HCT116 (cell line): Measurements from ENCODE around the gene KSR2. TPM values are rescaled to one million over a fixed set of nuclear protein-coding genes. Genes with fewer than 3 reads are reported as not detected.

ENCODE experiments used
- ATAC-seq: fragments of 200-7000 bp; cut with Tn5 transposase; 2 replicates; pipeline ENCODE4 v1.9.1; 2020; ENCODE audit warnings: mild to moderate bottlenecking, moderate library complexity
- BruUV-seq: library from RNA; stranded (reverse); fragments of 400-500 nt; replicated peaks from 2 replicates; lab custom pipeline; 2021; lab: Mats Ljungman, UMichigan
- CTCF ChIA-PET: fragments of 300-600 bp; sonication (Branson Sonifier 250); formaldehyde crosslinking; loops from one replicate; lab custom pipeline; 2021; ENCODE audit warnings: antibody characterized with exemption; lab: Charles Lee
- POLR2A ChIA-PET: fragments of 300-600, 350-600 bp; sonication (Branson Sonifier 250); formaldehyde crosslinking; loops from one replicate; lab custom pipeline; 2021; ENCODE audit warnings: antibody characterized with exemption; lab: Charles Lee
- RAD21 ChIA-PET, 2 experiments: fragments of 300-600 bp; sonication (Branson Sonifier 250); formaldehyde crosslinking; loops; one replicate each; lab custom pipeline; 2023; ENCODE audit warnings: low total read pairs in 2 of 2; ENCODE audit not compliant: uncharacterized antibody in 2 of 2, unreplicated experiment in 2 of 2, low non-redundant PET in 1 of 2; lab: Charles Lee
- DNase-seq: peaks from one replicate; pipeline ENCODE4 v3.0.0-alpha.2; 2010; ENCODE audit warnings: low read depth, low spot score
- H2AFZ ChIP-seq: fragments of 200-600 bp; shearing (Covaris generic), sonication (generic); 2 replicates; pipeline ENCODE4 v1.6.1; 2017; ENCODE audit warnings: low read depth, mixed run types, mixed read lengths, antibody characterized with exemption, low read length; ENCODE audit not compliant: poor library complexity, severe bottlenecking
- H3K27ac ChIP-seq: 2 replicates; pipeline ENCODE4 v1.5.1; 2012; ENCODE audit warnings: low read depth, low read length
- H3K27me3 ChIP-seq: fragments of 200-600 bp; sonication (generic); 2 replicates; pipeline ENCODE4 v1.6.1; 2016; ENCODE audit warnings: mixed run types, low read length, mixed read lengths; ENCODE audit not compliant: insufficient read depth
- H3K36me3 ChIP-seq, 2 experiments: fragments of 200-500 bp in 1 of 2; fragments of 200-600 bp in 1 of 2; sonication (Bioruptor generic) in 1 of 2; sonication (generic) in 1 of 2; 2 replicates each; pipeline versions ENCODE4 v1.5.1 to v1.6.1; 2014 to 2016; ENCODE audit warnings: low read length in 2 of 2, inconsistent platforms in 1 of 2, mixed read lengths in 1 of 2, mixed run types in 1 of 2; ENCODE audit not compliant: insufficient read depth in 2 of 2, control insufficient read depth in 1 of 2
- H3K4me1 ChIP-seq, 2 experiments: fragments of 200-600 bp in 1 of 2; sonication (generic) in 1 of 2; 2 replicates each; pipeline versions ENCODE4 v1.5.1 to v1.6.1; 2012 to 2017; ENCODE audit warnings: low read length in 2 of 2, inconsistent platforms in 1 of 2, mild to moderate bottlenecking in 1 of 2, mixed read lengths in 1 of 2, mixed run types in 1 of 2, moderate library complexity in 1 of 2; ENCODE audit not compliant: insufficient read depth in 2 of 2, control insufficient read depth in 1 of 2
- H3K4me2 ChIP-seq: fragments of 200-600 bp; sonication (generic); 2 replicates; pipeline ENCODE4 v1.6.1; 2017; ENCODE audit warnings: mixed run types, low read length, mixed read lengths
- H3K4me3 ChIP-seq, 2 experiments: fragments of 200-600 bp in 1 of 2; sonication (generic) in 1 of 2; replicated peaks in 1 of 2; 2 replicates each; pipeline ENCODE4 v1.5.1; 2011 to 2016; ENCODE audit warnings: low read length in 2 of 2, control low read depth in 1 of 2, low read depth in 1 of 2, mild to moderate bottlenecking in 1 of 2, mixed read lengths in 1 of 2, mixed run types in 1 of 2
- H3K79me2 ChIP-seq: fragments of 200-600 bp; sonication (generic); 2 replicates; pipeline ENCODE4 v1.6.1; 2017; ENCODE audit warnings: mild to moderate bottlenecking, mixed run types, low read length, moderate library complexity, mixed read lengths; ENCODE audit not compliant: insufficient read depth
- H3K9ac ChIP-seq: fragments of 200-600 bp; sonication (generic); 2 replicates; pipeline ENCODE4 v1.6.1; 2016; ENCODE audit warnings: low read length, mixed read lengths
- H3K9me2 ChIP-seq: fragments of 200-600 bp; sonication (generic), shearing (Covaris generic); 2 replicates; pipeline ENCODE4 v1.6.1; 2017; ENCODE audit warnings: mixed run types, mild to moderate bottlenecking, moderate library complexity; ENCODE audit not compliant: insufficient read depth
- H3K9me3 ChIP-seq, 2 experiments: fragments of 200-500 bp in 1 of 2; fragments of 200-600 bp in 1 of 2; sonication (Bioruptor generic) in 1 of 2; sonication (generic) in 1 of 2; 2 replicates each; pipeline ENCODE4 v1.6.1; 2014 to 2017; ENCODE audit warnings: low read length in 2 of 2, mixed read lengths in 2 of 2, inconsistent platforms in 1 of 2, low read depth in 1 of 2, mild to moderate bottlenecking in 1 of 2, mixed run types in 1 of 2, moderate library complexity in 1 of 2; ENCODE audit not compliant: control insufficient read depth in 1 of 2, insufficient read depth in 1 of 2
- H4K20me1 ChIP-seq: fragments of 200-600 bp; sonication (generic), shearing (Covaris generic); 2 replicates; pipeline ENCODE4 v1.6.1; 2017; ENCODE audit warnings: mixed run types, mild to moderate bottlenecking, moderate library complexity; ENCODE audit not compliant: insufficient read depth
- EZH2 ChIP-seq: fragments of 200-600 bp; sonication (generic); IDR thresholded peaks from 2 replicates; pipeline ENCODE4 v1.6.1; 2017; ENCODE audit warnings: antibody characterized with exemption, mixed run types
- POLR2A ChIP-seq: IDR thresholded peaks from 2 replicates; pipeline ENCODE4 v1.7.0; 2011; ENCODE audit warnings: borderline replicate concordance; ENCODE audit not compliant: insufficient read depth, insufficient read length; ENCODE audit errors: extremely low read depth
- SRF ChIP-seq: IDR thresholded peaks from 2 replicates; pipeline ENCODE4 v1.6.1; 2012; ENCODE audit warnings: low read depth
- ZNF274 ChIP-seq: fragments of 200-500 bp; sonication (Bioruptor generic); IDR thresholded peaks from 2 replicates; pipeline ENCODE4 v1.6.1; 2014; ENCODE audit warnings: mild to moderate bottlenecking, low read depth, low read length, inconsistent platforms
- intact Hi-C: fragments of 100-400 bp; cut with micrococcal nuclease; formaldehyde crosslinking; loops from 2 replicates; pipeline ENCODE4 v1.10.0; 2022
- total RNA-seq: library from RNA; stranded (reverse); gene quantifications from one replicate; pipeline ENCODE4 v1.2.1, GENCODE V29; 2021; ENCODE audit not compliant: unreplicated experiment
- TF ChIP-seq, protein P1 (sequence below): IDR thresholded peaks from 2 replicates; pipeline ENCODE4 v1.6.1; 2012

Gene KSR2
- total RNA-seq, 1 experiment from 2014 or later, result 10.1 TPM

DNA sequence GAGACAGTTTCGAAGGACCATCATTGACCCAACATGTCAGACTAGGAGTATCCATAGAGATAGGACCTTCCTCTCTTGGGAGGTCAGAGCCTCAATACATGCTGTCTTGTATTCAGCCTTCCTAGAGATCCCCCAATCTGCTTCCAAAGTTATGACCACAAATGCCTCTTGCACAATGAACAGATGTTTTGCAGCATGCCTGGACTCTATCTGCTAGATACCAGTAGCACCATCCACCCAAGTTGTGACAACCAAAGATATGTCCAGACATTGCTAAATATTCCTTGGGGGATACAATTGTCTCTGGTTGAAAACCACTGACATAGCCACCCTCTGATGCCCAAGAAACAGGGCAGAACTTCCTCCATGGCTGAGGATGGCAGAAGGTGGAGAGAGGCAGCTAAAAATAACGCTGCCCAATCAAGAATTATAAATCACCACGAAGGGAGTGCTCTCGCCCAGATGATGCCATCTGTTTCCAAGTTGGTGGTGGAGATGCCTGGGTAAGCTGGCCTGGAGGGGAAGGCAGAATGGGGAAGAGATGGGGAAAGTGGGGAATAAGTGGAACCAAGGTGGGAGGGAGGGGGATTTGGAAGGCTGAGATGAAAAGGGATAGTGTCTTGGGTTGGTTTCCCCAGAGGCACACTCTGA is 564.5 kb downstream of the KSR2 start:
- POLR2A ChIA-PET, result no interaction called here

DNA sequence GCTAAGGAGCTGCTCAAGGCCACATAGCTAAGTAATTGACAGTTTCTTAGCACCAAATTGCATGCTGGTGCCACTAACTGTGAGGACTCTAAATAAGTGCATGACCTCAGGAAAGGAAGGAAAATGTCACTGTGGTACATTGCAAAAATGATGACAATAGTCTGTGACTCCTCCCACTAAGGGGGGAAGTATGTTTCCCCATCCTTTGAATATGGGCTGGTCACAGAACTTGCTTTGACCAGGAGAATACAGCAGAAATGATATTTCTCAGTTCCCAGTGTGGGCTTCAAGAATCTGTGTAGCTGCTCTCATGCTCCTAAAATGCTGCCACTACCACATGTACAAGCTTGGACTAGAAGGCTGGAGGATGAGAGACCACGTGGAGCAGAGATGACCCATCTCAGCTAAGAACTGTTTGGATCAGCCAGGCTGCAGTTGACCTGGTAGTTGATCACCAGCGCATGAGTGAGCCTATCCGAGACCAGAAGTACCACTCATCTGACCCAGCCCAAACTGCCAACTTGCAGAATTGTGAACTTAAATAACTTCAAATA is 565.1 kb downstream of the KSR2 start:
- Histone ChIP-seq H4K20me1 (no peaks in the 10 kb centered on the region), H3K4me3 (no peak overlapping the region), H3K9me2 (no peaks in the 10 kb centered on the region), H3K4me2 (no peak overlapping the region), H3K4me1 (peaks cover 8 to 10% of the 10 kb centered on the region in 2 experiments; a peak in 3 of 4 replicates), H3K9me3 (peaks cover 0 to 5% of the 10 kb centered on the region in 2 experiments; a peak in 2 of 4 replicates), H3K36me3 (no peaks in the 10 kb centered on the region), H3K27ac (no peak overlapping the region), H3K27me3 (peaks cover 3% of the 10 kb centered on the region; the same call in 1 of the 2 replicates), H3K79me2 (no peaks in the 10 kb centered on the region), H3K9ac (no peak overlapping the region), H2AFZ (no peak overlapping the region)
- intact Hi-C loops, result no loop called here
- ChIA-PET CTCF (no interaction called here), RAD21 (no interaction called here), POLR2A (no interaction called here)
- TF ChIP-seq ZNF274 (no peak), POLR2A (no peak)
- TF ChIP-seq, protein P1, sequence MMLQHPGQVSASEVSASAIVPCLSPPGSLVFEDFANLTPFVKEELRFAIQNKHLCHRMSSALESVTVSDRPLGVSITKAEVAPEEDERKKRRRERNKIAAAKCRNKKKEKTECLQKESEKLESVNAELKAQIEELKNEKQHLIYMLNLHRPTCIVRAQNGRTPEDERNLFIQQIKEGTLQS, result no peak
- ATAC-seq, result no peak
- no peak for DNase-seq
- no TSS peak for BruUV-seq

More for the DNA sequence above, 564.5 kb downstream of the KSR2 start:
- DNase-seq (no peak), ATAC-seq (no peak)
- peaks cover 3% of the 10 kb centered on the region; the same call in 1 of the 2 replicates for H3K27me3 ChIP-seq
- H3K79me2 ChIP-seq, result no peaks in the 10 kb centered on the region
- H2AFZ ChIP-seq, result no peak overlapping the region
- H4K20me1 ChIP-seq, result no peaks in the 10 kb centered on the region
- no peak for TF ChIP-seq EZH2
- no peak for TF ChIP-seq SRF
- peaks cover 0 to 5% of the 10 kb centered on the region in 2 experiments; a peak in 2 of 4 replicates for H3K9me3 ChIP-seq
- H3K4me3 ChIP-seq, result no peak overlapping the region
- intact Hi-C loops, result no loop called here
- H3K4me2 ChIP-seq, result no peak overlapping the region
- no peak overlapping the region for H3K27ac ChIP-seq
- ChIA-PET RAD21 (no interaction called here), CTCF (no interaction called here)
- BruUV-seq, result no TSS peak
- H3K9ac ChIP-seq, result no peak overlapping the region
- H3K4me1 ChIP-seq, result peaks cover 8 to 10% of the 10 kb centered on the region in 2 experiments; a peak in 3 of 4 replicates
- H3K9me2 ChIP-seq, result no peaks in the 10 kb centered on the region
- no peaks in the 10 kb centered on the region for H3K36me3 ChIP-seq

Other genes with a start within 250 kb of the KSR2 start
- 78.6 TPM for gene RFC5, start 47.7 kb upstream of the KSR2 start, total RNA-seq
- gene WSB2, start 92.2 kb upstream of the KSR2 start, total RNA-seq, result 97.0 TPM
- 42.6 TPM for gene VSIG10, start 135.0 kb upstream of the KSR2 start, total RNA-seq
- 220 TPM for gene PEBP1, start 167.1 kb upstream of the KSR2 start, total RNA-seq